ACC112 (cell line): Measurements from ENCODE around the gene RNF152.
A peak's percentile ranks its signal among the peaks of the same experiment; 100 is the strongest.

Experiments used
- H2AFZ ChIP-seq: fragments of 200-600 bp; sonication (generic); one replicate; pipeline ENCODE4 v1.6.0; 2017; ENCODE audit warnings: antibody characterized with exemption, low read length; ENCODE audit not compliant: unreplicated experiment
- H3K27ac ChIP-seq: fragments of 200-600 bp; sonication (generic); 2 replicates; pipeline ENCODE4 v1.5.1; 2014; ENCODE audit warnings: low read depth, mild to moderate bottlenecking, antibody characterized with exemption, low read length, moderate library complexity
- H3K27me3 ChIP-seq: fragments of 200-600 bp; sonication (generic); 2 replicates; pipeline ENCODE4 v1.6.1; 2014; ENCODE audit warnings: mild to moderate bottlenecking, antibody characterized with exemption, low read length, moderate library complexity, mixed read lengths; ENCODE audit not compliant: insufficient read depth
- H3K36me3 ChIP-seq: fragments of 200-600 bp; sonication (generic); 2 replicates; pipeline ENCODE4 v1.6.1; 2016; ENCODE audit warnings: mild to moderate bottlenecking, antibody characterized with exemption, low read length, moderate library complexity, mixed read lengths; ENCODE audit not compliant: insufficient read depth
- H3K4me1 ChIP-seq: fragments of 200-600 bp; sonication (generic); one replicate; pipeline ENCODE4 v1.6.1; 2016; ENCODE audit warnings: low read length, mixed read lengths; ENCODE audit not compliant: insufficient read depth, unreplicated experiment, control insufficient read depth
- H3K4me3 ChIP-seq: fragments of 200-600 bp; sonication (generic); 2 replicates; pipeline ENCODE4 v1.5.1; 2014; ENCODE audit warnings: mild to moderate bottlenecking, low read depth, low read length
- H3K79me2 ChIP-seq: fragments of 200-600 bp; sonication (generic); one replicate; pipeline ENCODE4 v1.6.0; 2016; ENCODE audit warnings: low read length; ENCODE audit not compliant: control insufficient read depth, unreplicated experiment, insufficient read depth

Gene RNF152

DNA sequence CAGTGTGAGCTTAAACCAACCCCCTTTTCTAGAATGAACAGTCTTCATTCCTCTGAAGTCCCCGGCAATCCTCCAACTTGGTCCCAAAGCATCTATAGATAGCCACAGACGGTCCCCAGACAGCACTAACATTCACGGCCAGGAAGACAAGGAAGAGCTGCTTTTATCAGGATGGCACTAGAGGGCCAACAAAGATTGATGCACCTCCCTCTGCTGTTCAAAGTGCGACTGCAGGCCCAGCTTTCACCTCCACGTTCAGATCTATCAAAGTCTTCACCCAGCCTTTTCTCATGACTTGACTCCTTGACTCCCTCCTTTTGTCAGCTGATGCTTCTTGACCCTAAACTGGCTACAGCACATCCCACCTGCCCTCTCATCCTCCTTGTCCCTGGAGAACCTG, 54.3 kb downstream of the RNF152 start:
- H3K27me3 ChIP-seq: no peaks in the 10 kb centered on the region
- H3K4me1 ChIP-seq: peaks cover 11% of the 10 kb centered on the region
- H3K4me3 ChIP-seq: no peak overlapping the region
- no peaks in the 10 kb centered on the region for H3K36me3 ChIP-seq
- H3K79me2 ChIP-seq: no peaks in the 10 kb centered on the region
- no peak overlapping the region for H3K27ac ChIP-seq
- no peak overlapping the region for H2AFZ ChIP-seq

DNA sequence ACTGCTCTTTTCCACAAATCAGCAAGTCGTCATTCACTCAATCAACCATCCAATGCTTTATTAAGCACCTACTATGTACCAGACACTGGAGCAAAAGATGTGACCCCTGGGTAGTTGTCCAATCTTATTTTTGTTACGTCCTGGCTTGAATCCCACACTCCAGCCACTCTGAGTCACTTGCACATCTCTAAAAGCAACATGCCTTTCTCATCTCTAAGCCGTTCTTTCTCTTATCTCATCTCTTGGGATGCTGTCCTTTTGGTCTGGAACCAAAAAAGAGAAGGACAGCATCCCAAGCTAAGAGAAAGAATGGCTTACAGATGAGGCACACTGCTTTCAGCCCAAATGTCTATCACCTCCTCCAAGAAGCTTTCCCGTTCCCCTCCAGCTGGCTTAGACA, 58.8 kb downstream of the RNF152 start:
- peak overlapping the region; percentile 41 for H3K27ac ChIP-seq
- H3K27me3 ChIP-seq: no peaks in the 10 kb centered on the region
- H2AFZ ChIP-seq: no peak overlapping the region
- H3K79me2 ChIP-seq: no peaks in the 10 kb centered on the region
- H3K4me3 ChIP-seq: peak overlapping the region; percentile 37
- no peaks in the 10 kb centered on the region for H3K36me3 ChIP-seq
- peaks cover 26% of the 10 kb centered on the region for H3K4me1 ChIP-seq

DNA sequence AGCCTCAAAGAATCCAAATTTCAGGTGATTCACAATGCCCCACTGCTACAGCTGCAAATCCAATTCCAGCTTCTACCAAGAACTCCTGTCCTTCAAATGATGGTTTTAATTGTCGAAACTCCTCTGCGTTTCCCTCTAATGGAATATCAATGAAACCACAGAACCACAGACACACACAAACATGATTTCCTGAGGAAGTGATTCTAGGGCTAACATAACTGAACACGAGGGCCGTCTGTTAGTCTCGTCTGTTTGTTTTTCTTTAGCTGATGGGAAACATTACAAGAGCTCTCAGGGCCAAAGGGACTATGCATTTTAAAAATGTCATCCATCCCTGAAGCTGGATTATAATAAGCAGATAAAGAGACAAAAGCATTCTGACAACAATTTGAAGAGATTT, 59.4 kb downstream of the RNF152 start:
- H3K27me3 ChIP-seq: no peaks in the 10 kb centered on the region
- no peaks in the 10 kb centered on the region for H3K79me2 ChIP-seq
- peak overlapping the region; percentile 41 for H3K27ac ChIP-seq
- peak overlapping the region; percentile 37 for H3K4me3 ChIP-seq
- H3K4me1 ChIP-seq: peaks cover 26% of the 10 kb centered on the region
- no peaks in the 10 kb centered on the region for H3K36me3 ChIP-seq
- peak overlapping the region; percentile 70 for H2AFZ ChIP-seq

DNA sequence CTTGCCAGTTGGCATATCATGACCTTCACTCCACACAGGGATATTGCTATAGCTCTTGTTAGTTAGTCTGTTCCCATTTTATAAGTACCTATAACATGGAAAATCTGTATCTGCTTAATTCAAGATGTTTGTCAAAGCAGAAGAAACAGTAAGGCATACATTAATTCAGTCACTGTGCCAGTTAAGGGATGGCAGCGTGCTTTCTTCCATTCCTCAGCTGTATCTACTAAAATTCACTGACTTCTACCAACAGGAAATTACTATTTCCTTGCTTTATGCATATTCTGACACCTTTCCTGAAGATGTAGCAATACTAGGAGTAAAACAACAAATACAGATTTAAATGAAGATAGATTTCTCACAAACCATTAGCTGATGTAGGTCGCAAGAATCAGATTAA, 59.9 kb downstream of the RNF152 start:
- peaks cover under 1% of the 10 kb centered on the region for H3K79me2 ChIP-seq
- peak overlapping the region; percentile 41 for H3K27ac ChIP-seq
- H3K27me3 ChIP-seq: no peaks in the 10 kb centered on the region
- H3K4me1 ChIP-seq: peaks cover 26% of the 10 kb centered on the region
- H3K36me3 ChIP-seq: no peaks in the 10 kb centered on the region
- no peak overlapping the region for H2AFZ ChIP-seq
- peak overlapping the region; percentile 37; the same call in 1 of the 2 replicates for H3K4me3 ChIP-seq

- Histone ChIP-seq H3K27ac (no peak overlapping the region), H3K36me3 (no peaks in the 10 kb centered on the region), H3K27me3 (no peaks in the 10 kb centered on the region), H3K4me1 (peaks cover 26% of the 10 kb centered on the region), H2AFZ (no peak overlapping the region), H3K4me3 (no peak overlapping the region), H3K79me2 (peaks cover 2% of the 10 kb centered on the region)
Observed at GRCh38 chr18:61831071-61831470, 61.7 kb downstream of the RNF152 start.

GRCh38 chr18:61829108-61829507, 63.7 kb downstream of the RNF152 start:
- Histone ChIP-seq H3K4me1 (peaks cover 21% of the 10 kb centered on the region), H3K27ac (no peak overlapping the region), H3K36me3 (no peaks in the 10 kb centered on the region), H3K4me3 (no peak overlapping the region), H3K27me3 (no peaks in the 10 kb centered on the region), H2AFZ (no peak overlapping the region), H3K79me2 (peaks cover 2% of the 10 kb centered on the region)

- Histone ChIP-seq H3K4me1 (peaks cover 6% of the 10 kb centered on the region), H3K36me3 (no peaks in the 10 kb centered on the region), H3K27ac (no peak overlapping the region), H3K27me3 (no peaks in the 10 kb centered on the region), H3K79me2 (peaks cover 2% of the 10 kb centered on the region), H3K4me3 (no peak overlapping the region), H2AFZ (no peak overlapping the region)
Observed at GRCh38 chr18:61827591-61827990, 65.2 kb downstream of the RNF152 start.

DNA sequence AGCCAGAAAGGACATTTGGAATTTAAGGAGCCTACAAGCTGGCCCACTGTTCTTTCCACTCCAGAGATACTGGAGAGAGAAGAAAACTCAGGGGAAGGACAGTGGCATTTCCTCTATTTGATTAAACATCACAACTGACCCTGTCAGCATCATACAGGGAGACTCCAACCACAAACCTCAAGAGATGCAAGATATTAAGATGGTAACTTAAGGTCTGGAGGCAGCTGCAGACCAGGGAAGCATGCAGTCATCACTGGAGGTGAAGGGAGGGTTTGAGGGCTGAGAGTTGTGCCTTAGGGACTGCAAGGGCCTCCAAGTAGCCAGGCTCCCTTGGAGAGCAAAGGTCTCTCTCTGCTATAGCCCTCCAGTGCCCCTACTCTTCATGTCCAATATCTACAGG, 67.4 kb downstream of the RNF152 start:
- Histone ChIP-seq H3K27ac (no peak overlapping the region), H3K36me3 (no peaks in the 10 kb centered on the region), H3K27me3 (no peaks in the 10 kb centered on the region), H3K79me2 (peaks cover 2% of the 10 kb centered on the region), H2AFZ (no peak overlapping the region), H3K4me1 (no peaks in the 10 kb centered on the region), H3K4me3 (no peak overlapping the region)

- H3K4me1 ChIP-seq: no peaks in the 10 kb centered on the region
- H3K4me3 ChIP-seq: no peak overlapping the region
- peaks cover 2% of the 10 kb centered on the region for H3K79me2 ChIP-seq
- no peak overlapping the region for H2AFZ ChIP-seq
- H3K27ac ChIP-seq: no peak overlapping the region
- H3K27me3 ChIP-seq: no peaks in the 10 kb centered on the region
- no peaks in the 10 kb centered on the region for H3K36me3 ChIP-seq
Observed at GRCh38 chr18:61824733-61825363, 68.0 kb downstream of the RNF152 start.

DNA sequence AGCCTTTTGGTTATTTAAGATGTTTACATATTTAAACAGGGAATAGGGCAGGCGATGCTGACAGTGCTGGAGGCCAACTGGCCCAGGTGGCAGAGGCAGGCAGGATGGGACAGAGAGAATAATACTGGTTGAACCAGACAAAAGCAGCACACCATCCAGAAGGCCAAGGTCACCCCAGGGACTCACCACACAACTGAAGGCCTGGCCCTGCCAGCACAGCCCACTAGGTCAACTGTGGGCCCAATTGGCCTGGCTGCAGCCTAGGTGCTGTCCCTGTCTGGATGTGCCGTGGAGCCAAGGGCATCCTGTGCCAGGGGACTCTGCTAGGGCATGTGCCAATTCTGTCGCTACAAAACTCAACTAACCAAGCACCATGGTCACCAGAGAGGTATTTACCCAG, 69.2 kb downstream of the RNF152 start:
- Histone ChIP-seq H3K36me3 (no peaks in the 10 kb centered on the region), H3K79me2 (peaks cover 2% of the 10 kb centered on the region), H3K4me3 (no peak overlapping the region), H2AFZ (no peak overlapping the region), H3K4me1 (no peaks in the 10 kb centered on the region), H3K27ac (no peak overlapping the region), H3K27me3 (no peaks in the 10 kb centered on the region)

DNA sequence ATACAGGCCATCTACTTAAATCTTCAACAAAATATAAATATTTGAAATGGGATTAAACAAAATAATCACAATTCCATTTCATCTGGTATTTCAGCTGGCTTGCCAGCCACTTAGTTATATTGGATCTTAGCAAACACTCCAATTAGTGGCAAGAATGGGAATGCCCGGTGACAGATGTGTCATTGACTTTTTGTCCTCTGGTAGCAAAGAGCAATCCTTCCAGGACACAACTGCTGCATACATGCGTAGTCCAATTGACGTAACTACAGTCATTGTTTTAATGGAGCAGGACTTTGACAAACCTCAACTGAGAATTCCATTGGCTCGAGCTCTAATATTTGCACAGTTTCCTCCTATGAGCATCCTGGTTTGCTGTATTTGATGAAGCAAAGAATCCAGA, 69.9 kb downstream of the RNF152 start:
- no peak overlapping the region for H3K4me3 ChIP-seq
- H3K79me2 ChIP-seq: peaks cover 2% of the 10 kb centered on the region
- no peaks in the 10 kb centered on the region for H3K36me3 ChIP-seq
- H3K27ac ChIP-seq: no peak overlapping the region
- H3K4me1 ChIP-seq: no peaks in the 10 kb centered on the region
- no peaks in the 10 kb centered on the region for H3K27me3 ChIP-seq
- no peak overlapping the region for H2AFZ ChIP-seq
